Breast epithelium (tissue), 3 donors: Measurements from ENCODE around the gene NID2.

Experiments used
- POLR2A ChIP-seq: fragments of 450-650 bp; IDR thresholded peaks from one replicate; pipeline ENCODE4 v1.6.1; 2016; ENCODE audit warnings: antibody characterized with exemption, mild to moderate bottlenecking, moderate library complexity
- POLR2AphosphoS5 ChIP-seq, 3 donors: sonication (generic); formaldehyde crosslinking; IDR thresholded peaks; one replicate each; pipeline ENCODE4 v1.6.1; 2017; ENCODE audit warnings: antibody characterized with exemption in 3 of 3
- TF ChIP-seq, protein P1 (sequence below), 3 donors: fragments of 450-650 bp; IDR thresholded peaks; one replicate each; pipeline ENCODE4 v1.5.1; 2016 to 2017; ENCODE audit warnings: antibody characterized with exemption in 3 of 3, mild to moderate bottlenecking in 3 of 3, moderate library complexity in 3 of 3

DNA sequence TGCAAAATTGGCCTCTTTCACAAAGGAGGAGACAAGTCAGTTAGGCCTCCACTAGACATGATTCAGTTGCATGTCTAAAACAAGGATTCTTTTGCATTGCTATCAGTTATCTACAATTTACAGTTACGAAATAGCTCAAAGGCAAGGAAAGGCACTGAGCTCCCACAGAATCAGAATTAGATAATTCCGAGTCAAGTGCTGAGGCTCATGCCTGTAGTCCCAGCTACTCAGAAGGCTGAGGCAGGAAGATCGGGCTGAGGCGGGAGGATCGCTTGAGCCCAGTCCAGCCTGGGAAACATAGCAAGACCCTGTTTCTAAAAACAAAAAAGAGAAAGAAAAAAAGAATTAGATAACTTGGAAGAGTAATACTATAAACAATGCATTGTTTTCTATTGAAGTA lies 91.8 kb downstream of the NID2 start:
- TF ChIP-seq, protein P1, sequence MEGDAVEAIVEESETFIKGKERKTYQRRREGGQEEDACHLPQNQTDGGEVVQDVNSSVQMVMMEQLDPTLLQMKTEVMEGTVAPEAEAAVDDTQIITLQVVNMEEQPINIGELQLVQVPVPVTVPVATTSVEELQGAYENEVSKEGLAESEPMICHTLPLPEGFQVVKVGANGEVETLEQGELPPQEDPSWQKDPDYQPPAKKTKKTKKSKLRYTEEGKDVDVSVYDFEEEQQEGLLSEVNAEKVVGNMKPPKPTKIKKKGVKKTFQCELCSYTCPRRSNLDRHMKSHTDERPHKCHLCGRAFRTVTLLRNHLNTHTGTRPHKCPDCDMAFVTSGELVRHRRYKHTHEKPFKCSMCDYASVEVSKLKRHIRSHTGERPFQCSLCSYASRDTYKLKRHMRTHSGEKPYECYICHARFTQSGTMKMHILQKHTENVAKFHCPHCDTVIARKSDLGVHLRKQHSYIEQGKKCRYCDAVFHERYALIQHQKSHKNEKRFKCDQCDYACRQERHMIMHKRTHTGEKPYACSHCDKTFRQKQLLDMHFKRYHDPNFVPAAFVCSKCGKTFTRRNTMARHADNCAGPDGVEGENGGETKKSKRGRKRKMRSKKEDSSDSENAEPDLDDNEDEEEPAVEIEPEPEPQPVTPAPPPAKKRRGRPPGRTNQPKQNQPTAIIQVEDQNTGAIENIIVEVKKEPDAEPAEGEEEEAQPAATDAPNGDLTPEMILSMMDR (IDR thresholded peaks at IDR 0.05): no peak
- TF ChIP-seq POLR2A (no peak), POLR2AphosphoS5 (IDR thresholded peaks at IDR 0.05) (no peak)
